ENCODE measurements around the gene SUPT7L. TPM values are rescaled to one million over a fixed set of nuclear protein-coding genes. Genes with fewer than 3 reads are reported as not detected.

Gene SUPT7L
- total and polyA plus RNA-seq, 2 donors from 2014 or later: 28.1 to 29.6 TPM

DNA sequence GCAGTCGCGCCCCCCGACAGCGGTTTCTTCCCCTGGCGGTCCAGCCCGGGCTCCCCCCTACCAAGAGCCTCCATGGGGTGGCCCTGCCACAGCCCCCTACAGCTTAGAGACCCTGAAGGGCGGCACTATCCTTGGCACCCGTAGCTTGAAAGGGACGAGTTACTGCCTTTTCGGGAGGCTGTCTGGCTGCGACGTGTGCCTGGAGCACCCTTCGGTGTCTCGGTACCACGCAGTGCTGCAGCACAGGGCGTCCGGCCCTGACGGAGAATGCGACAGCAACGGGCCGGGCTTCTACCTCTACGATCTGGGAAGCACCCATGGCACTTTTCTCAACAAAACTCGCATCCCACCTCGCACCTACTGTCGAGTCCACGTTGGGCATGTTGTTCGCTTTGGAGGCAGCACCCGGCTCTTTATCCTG lies 750 bp upstream of the SUPT7L start:
- TF ChIP-seq, protein P1, sequence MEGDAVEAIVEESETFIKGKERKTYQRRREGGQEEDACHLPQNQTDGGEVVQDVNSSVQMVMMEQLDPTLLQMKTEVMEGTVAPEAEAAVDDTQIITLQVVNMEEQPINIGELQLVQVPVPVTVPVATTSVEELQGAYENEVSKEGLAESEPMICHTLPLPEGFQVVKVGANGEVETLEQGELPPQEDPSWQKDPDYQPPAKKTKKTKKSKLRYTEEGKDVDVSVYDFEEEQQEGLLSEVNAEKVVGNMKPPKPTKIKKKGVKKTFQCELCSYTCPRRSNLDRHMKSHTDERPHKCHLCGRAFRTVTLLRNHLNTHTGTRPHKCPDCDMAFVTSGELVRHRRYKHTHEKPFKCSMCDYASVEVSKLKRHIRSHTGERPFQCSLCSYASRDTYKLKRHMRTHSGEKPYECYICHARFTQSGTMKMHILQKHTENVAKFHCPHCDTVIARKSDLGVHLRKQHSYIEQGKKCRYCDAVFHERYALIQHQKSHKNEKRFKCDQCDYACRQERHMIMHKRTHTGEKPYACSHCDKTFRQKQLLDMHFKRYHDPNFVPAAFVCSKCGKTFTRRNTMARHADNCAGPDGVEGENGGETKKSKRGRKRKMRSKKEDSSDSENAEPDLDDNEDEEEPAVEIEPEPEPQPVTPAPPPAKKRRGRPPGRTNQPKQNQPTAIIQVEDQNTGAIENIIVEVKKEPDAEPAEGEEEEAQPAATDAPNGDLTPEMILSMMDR (IDR thresholded peaks at IDR 0.05; ENCODE audit: borderline replicate concordance, extremely low read depth, insufficient read depth): no peak
- Histone ChIP-seq H3K27ac (ENCODE audit: low read depth in 2 of 2, low read length in 2 of 2) (peak overlapping the region in 1 of 2 donors; percentile 91), H3K9ac (ENCODE audit: low read length in 3 of 3) (peak overlapping the region; percentile 70 to 100 (median 78)), H3K4me3 (ENCODE audit: low read length in 3 of 3) (peak overlapping the region; percentile 97 to 100 (median 100)), H3K27me3 (ENCODE audit: control insufficient read depth, insufficient read depth, low read length) (no peaks in the 10 kb centered on the region), H3K9me3 (ENCODE audit: control insufficient read depth in 2 of 3, insufficient read depth in 1 of 3, low read length in 3 of 3) (no peaks in the 10 kb centered on the region), H3K4me1 (ENCODE audit: control insufficient read depth in 2 of 3, insufficient read depth in 2 of 3, low read depth in 1 of 3, low read length in 3 of 3) (peaks cover 3 to 12% (median 12%) of the 10 kb centered on the region in 3 donors), H3K36me3 (ENCODE audit: control insufficient read depth in 2 of 3, insufficient read depth in 3 of 3, low read length in 3 of 3) (peaks cover 4 to 23% (median 15%) of the 10 kb centered on the region in 3 donors)
- DNase-seq: peak in 1 of 5 donors; percentile 74
- intact Hi-C loops (cut with DNase I): no loop called here
- no peak for FAIRE-seq

DNA sequence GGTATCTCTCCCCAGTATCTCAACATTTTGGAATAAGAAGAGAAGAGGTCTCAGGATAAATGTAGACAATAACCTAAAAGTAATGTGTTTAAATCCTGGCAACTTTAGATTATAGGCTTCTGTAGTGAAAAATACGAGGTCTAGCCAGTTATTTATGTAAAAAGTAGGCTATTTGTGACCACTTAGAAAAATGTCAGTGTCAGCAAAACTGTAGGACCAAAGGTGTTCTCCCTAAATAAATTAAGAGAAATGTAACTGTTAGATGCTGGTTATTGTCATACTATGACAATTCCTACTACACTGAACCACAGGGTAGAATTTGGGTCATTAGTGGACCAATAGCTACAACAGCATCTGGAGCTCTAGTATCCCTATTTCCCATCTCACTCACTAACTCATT lies 2.0 kb downstream of the SUPT7L start:
- H3K9ac ChIP-seq (ENCODE audit: low read length in 3 of 3): no peak overlapping the region
- FAIRE-seq (no peak), DNase-seq (no peak)
- intact Hi-C loops (cut with DNase I): no loop called here
- H3K4me1 ChIP-seq (ENCODE audit: control insufficient read depth in 2 of 3, insufficient read depth in 2 of 3, low read depth in 1 of 3, low read length in 3 of 3): peaks cover 3 to 12% (median 12%) of the 10 kb centered on the region in 3 donors
- TF ChIP-seq, protein P1 (IDR thresholded peaks at IDR 0.05; ENCODE audit: borderline replicate concordance, extremely low read depth, insufficient read depth): no peak
- H3K9me3 ChIP-seq (ENCODE audit: control insufficient read depth in 2 of 3, insufficient read depth in 1 of 3, low read length in 3 of 3): no peaks in the 10 kb centered on the region
- H3K36me3 ChIP-seq (ENCODE audit: control insufficient read depth in 2 of 3, insufficient read depth in 3 of 3, low read length in 3 of 3): peaks cover 7 to 36% (median 17%) of the 10 kb centered on the region in 3 donors
- no peak overlapping the region for H3K4me3 ChIP-seq (ENCODE audit: low read length in 3 of 3)
- H3K27ac ChIP-seq (ENCODE audit: low read depth in 2 of 2, low read length in 2 of 2): no peak overlapping the region
- no peaks in the 10 kb centered on the region for H3K27me3 ChIP-seq (ENCODE audit: control insufficient read depth, insufficient read depth, low read length)

DNA sequence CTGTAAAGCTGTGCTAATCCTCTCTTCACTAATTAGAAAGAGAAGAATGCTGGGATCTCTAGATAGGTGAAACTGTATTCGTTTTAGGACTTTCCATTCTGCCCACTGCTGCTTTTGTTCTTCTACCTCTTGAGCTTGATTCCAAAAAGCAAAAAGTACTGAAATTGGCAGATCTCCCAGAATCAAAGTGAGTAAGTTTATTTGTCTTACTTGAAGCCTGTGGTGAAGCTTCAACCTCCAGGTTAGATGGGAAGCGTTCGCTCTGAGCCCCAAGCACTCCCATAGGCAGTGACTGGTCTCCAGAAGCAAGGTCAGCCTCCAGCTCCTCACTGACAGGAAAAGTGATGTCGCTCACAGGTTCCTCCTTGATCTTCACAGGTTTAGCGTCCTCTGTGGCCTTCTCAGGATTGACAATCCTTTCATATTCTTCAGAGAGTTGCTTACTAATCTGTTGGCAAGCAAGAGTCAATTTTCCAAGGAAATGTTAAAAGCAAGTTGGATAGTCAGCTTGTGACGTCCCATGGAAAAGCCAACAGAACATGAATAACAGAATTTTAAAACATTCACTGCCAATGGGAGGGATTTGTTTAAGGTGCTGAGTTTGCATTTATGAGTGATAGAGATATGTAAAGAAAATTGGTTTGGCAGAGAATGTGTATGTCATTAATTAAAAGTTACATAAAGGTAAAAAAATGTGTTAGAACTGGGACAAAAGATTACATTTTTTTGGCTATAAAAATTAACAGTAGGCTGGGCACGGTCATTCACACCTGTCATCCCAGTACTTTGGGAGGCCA lies 8.1 kb downstream of the SUPT7L start:
- H3K4me3 ChIP-seq (ENCODE audit: low read length in 3 of 3): no peak overlapping the region
- no peak overlapping the region for H3K9ac ChIP-seq (ENCODE audit: low read length in 3 of 3)
- no peaks in the 10 kb centered on the region for H3K9me3 ChIP-seq (ENCODE audit: control insufficient read depth in 2 of 3, insufficient read depth in 1 of 3, low read length in 3 of 3)
- FAIRE-seq: no peak
- H3K36me3 ChIP-seq (ENCODE audit: control insufficient read depth in 2 of 3, insufficient read depth in 3 of 3, low read length in 3 of 3): peaks cover 17 to 53% (median 44%) of the 10 kb centered on the region in 3 donors
- intact Hi-C loops (cut with DNase I): no loop called here
- no peaks in the 10 kb centered on the region for H3K27me3 ChIP-seq (ENCODE audit: control insufficient read depth, insufficient read depth, low read length)
- no peaks in the 10 kb centered on the region for H3K4me1 ChIP-seq (ENCODE audit: control insufficient read depth in 2 of 3, insufficient read depth in 2 of 3, low read depth in 1 of 3, low read length in 3 of 3)
- no peak for DNase-seq
- TF ChIP-seq, protein P1 (IDR thresholded peaks at IDR 0.05; ENCODE audit: borderline replicate concordance, extremely low read depth, insufficient read depth): no peak
- H3K27ac ChIP-seq (ENCODE audit: low read depth in 2 of 2, low read length in 2 of 2): no peak overlapping the region

Measured in kidney (tissue), 14 donors.